DLD1 (cell line): ENCODE data around the gene CACNA1H.

Experiments
- in situ Hi-C: cut with HindIII; loops from 2 replicates; pipeline ENCODE4 v1.10.0; 2017; ENCODE audit warnings: low sequenced_read_pairs

The CACNA1H gene

DNA sequence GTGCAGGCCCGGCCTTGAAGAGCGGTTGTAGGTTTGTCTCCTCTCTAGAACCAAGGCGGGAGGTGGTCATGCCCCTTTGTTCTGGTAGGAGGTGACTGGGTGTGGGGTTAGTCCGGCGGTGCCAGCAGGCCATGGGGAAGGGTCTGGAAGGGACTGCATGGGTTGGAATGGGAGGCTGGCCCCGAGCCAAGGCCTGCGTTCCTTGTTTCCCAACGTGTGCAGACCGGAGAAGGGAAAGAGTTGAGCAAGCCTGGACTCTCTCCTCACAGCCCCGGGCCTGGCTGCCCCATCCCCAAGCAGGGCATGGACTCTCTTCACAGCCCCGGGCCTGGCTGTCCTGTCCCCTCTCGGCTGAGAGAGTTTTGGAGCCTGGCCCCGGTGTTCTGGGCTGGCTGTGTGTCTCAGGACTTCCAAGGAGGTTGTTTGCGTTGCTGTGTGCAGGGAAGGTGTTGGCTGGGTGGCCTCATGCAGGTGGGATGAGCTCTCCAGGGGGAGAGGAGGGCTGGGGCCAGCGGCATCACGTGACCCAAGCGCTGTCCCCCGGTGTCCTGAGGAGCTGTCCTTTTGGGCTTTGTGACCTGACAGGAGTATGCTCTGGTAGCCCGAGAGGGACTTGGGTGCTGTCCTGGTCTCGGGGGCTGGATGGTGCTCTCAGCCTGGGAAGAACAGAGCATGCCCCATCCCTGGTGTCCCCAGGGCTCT is 2.6 kb downstream of the CACNA1H start:
- in situ Hi-C loops = no loop called here

DNA sequence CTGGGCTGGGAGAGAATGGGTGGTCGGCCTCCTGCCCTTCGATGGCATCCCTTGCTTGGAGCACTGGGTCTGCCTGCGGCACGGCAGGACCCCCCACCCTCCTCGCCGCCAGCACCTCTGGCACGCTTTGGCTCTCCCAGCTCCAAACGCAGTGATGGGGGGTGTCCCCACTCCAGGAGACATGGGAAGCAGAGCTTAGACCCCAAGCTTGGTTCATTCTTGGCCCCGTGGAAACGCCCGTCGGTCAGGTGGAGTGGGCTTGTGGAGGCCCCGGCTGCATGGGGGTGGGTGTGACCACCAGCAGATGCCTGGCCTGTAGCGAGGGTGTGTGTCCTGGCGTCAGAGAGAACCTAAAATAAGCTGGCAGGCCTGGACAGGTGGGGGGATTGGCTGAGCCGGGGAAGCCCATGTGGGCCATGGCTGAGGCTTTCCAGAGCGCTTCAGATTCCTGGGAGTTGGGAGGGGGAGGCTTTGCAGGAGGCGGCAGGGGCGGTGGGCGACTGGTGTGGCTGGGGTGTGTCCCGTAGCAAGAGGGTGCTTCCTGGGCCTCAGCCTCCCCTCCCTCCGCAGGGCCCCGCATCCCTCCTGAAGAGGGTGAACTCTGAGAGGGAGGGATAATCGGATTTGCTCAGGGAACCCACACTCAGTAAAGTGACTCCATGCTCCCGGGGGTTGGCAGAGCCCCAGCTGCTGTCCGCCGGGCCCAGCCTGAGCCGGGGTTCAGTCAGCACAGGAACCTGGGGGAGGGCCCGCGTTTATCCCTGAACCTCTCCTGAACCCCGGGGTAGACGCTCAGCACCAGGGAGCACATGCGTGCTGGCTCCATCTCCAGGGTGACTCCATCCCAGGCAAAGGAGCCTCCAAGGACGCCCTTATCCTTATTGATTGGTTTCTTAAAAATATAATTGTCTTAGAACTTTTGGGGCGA is 3.4 kb downstream of the CACNA1H start:
- in situ Hi-C loops = no loop called here

DNA sequence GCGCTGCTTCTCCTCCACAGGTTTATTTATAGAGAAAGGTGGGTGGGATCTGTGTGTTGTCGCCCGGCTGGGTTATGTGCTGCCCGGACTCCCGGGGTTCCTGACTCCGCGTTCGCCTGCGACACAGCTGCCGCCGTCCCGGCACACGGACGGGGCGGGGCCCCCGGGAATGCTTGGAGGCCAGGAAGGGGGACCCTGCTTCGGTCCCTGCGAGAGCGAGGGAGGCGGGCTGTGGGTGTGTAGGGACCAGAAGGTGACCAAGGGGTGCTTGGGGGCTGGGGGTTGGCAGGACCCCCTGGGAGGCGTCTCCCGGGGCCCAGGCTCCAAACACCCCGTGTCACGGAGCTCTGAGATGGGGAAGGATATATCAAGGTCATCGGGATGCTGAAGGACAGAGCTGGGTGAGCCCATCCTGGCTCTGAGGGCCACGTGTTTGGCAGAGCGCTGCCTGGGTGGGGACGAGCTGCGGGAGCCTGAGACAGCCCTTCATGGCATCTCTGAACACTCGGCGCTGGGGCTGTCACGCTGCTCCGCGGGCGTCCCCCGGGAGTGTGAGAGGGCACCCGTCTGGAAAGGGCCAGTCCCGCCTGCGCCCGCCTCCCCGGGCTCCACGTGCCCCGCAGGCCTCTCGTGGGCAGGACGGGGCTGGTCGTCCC is 4.2 kb downstream of the CACNA1H start:
- in situ Hi-C loops = no loop called here

DNA sequence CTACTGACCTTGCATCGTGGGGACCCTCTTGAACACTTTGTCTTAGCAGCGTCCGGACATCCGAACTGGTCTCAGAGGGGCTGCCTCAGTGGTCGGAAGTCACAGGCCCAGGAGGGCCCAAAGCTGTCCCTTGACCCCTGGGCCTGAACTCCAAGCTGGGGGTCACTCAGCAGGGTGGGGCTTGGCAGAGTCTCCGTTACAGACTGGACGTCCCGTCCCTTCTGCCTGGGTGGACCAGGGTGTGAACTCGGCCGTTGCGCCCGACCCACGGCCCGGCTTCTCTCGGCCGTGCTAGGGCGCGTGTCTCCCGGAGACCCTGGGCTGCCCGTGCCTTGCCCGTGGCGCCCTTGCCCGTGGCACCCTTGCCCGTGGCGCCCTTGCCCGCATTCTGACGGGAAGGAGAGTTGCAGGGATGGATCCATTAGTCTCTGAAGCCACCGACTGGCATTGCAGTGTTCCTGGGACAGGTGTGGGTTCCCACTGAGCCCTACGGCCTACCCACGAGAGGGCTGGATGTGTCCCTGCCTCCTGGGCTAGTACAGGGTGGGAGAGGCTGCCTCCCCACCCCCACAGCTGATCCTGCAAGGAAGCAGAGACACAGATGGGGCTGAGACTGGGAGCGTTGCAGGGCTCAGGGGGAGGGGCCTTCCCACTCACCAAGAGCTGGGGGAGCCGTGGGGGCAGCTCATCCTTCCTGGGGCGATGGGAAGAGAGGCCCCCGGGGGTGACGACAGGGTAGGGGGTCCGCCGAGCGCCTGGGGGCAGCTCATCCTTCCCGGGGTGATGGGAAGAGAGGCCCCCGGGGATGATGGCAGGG is 4.9 kb downstream of the CACNA1H start:
- in situ Hi-C loops = no loop called here

- in situ Hi-C loops = no loop called here
These were observed 5.8 kb downstream of the CACNA1H start for GRCh38 chr16:1158456-1159324.

GRCh38 chr16:1159325-1159972 is 6.5 kb downstream of the CACNA1H start:
- in situ Hi-C loops = no loop called here

DNA sequence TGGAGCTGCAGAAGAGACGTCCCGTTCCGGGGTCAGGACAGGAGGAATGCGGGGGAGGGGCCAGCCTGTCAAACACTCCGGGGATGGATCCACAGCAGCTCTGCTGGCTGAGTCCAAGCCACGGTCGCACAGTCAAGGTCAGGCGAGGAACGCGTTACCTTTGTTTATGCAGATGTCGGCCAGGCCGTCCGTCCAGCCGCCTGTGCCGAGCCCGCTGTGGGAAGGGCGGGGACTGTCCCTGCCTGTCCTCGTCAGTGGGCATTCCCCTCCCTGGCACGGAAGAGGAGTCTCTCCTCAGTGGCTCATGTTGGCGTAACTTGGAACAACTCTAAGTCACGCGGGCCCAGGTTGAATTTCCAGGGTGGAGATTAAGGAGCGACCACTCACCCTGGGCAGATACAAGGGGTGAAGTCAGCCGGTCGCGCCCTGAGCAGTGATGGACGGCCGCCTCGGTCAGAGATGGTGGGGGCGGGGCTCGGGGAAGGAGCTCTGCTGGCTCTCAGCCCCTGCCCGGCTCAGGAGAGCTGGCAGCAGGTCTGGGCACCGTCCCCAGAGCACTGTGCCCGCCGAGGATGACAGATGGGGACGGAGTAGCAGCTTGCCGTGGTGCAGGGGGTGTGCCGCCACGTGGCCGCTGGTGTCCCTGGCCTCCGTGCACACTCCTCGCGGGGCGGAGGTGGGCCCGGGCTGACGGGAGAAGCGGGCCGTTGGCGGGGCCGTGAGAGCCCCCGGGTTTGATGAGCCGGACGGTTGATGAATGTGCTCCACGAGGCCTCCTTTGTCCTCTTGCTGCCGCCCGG is 7.3 kb downstream of the CACNA1H start:
- in situ Hi-C loops = no loop called here

DNA sequence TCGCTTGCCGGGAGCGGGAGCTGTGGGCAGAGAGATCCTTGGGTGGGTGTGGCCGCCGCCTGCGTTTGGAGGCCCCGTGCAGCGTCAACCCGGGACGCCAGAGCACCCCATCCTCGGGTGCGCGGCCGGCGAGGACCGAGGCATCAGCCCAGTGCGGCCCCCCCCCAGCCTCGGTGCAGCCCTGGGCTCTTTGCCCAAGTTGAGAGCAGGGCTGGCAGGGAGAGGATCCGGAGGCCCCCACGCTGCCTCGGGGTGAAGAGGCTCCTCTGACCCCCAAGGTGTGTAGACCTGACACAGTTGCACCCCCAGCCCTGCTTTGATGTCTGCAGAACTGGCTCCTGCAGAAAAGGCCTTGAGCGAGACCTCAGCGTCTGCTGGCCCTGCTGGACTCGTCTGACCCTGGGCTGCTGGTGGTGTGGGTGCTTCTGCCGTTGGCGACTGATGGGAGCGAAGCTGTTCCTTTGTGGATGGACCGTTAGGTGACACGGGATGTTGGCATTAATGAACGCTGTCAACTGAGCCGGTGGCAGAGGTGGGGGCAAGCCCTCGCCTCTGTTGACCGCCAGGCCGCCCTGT is 8.0 kb downstream of the CACNA1H start:
- in situ Hi-C loops = no loop called here

DNA sequence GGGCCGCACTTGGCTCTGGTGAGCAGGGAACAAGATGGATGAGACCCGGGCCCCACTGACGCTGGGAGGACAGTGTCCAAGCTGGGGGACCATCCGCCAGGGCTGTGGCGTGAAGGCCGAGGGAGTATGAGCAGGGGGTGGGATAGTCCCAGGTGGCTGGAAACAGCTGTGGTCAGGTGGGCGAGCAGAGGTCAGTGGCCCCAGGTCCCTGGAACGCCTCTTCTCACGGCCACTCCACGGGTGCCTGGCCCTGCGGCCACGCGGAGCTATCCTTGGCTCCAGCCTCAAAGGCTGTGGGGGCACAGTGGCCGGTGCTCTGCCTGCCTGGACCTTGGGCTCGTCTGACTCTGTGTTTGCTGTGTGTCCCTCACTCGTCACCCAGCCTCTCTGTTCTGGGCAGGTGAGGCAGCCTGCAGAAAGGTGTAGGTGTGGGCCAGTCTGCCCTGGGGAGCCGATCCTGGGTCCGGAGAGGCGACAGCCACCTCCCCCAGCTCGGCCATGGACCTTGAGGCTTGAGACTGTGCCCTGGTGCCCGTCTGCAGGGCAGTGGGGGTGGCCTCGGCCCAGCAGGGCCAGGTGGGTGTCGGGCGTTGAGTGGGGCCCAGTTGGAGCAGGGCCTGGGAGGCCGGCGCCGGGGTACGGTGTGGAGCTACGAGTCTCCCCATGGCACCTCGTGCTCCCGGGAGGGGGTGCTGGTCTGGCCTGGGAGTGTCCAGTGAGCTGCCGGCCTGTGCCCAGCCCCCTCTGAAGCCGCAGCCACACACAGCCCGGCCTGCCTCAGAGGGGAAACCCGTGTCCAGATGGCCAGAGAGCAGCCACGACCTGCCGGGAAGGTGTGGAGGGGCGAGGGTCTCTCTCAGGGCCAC is 10.0 kb downstream of the CACNA1H start:
- in situ Hi-C loops = no loop called here

DNA sequence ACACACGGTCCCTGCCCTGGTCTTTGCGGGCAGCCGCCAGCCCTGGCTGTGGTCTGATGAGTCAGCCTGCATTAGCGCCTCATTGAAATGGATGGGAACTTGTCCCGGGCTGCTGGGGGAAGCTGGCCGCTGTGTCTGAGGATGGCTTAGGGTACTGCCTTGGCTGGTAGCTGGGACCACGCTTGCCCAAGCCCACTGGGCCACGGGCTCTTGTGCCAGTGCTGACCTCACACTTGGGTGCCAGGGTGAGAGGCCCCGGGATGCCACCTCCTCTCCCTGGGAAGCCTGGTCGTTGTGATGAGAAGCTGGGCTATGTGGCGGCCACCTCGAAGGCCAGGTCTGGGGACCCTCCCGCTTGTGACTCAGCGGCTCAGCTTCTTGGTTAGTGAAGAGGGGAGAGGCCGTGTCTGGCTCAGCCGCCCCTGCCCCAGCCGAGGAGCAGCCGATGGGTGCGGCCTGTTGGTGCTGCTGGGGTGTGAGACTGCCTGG is 10.7 kb downstream of the CACNA1H start:
- in situ Hi-C loops = no loop called here

GRCh38 chr16:1164382-1164781 is 11.5 kb downstream of the CACNA1H start:
- in situ Hi-C loops = no loop called here

DNA sequence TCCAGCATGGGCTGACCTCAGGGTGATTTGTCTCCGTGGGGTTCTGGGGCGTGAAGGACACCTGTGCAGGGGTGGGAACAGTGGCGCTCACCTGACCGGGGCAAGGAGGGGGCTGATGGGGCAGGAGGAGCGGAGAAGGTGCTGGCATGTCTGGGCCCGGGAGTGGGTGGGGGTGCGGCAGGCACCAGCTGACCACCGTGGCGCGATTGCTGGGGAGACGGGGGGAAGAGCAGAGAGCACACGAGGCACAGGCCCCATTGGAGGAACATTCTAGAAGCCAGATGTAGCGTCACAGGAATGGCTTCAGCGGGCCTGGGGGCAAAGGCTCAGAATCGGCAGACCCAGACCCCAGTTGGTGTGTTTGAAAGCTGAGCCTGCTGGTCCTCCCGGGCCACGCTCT is 12.1 kb downstream of the CACNA1H start:
- in situ Hi-C loops = no loop called here

- in situ Hi-C loops = no loop called here
These were observed 12.6 kb downstream of the CACNA1H start for GRCh38 chr16:1165511-1165910.

DNA sequence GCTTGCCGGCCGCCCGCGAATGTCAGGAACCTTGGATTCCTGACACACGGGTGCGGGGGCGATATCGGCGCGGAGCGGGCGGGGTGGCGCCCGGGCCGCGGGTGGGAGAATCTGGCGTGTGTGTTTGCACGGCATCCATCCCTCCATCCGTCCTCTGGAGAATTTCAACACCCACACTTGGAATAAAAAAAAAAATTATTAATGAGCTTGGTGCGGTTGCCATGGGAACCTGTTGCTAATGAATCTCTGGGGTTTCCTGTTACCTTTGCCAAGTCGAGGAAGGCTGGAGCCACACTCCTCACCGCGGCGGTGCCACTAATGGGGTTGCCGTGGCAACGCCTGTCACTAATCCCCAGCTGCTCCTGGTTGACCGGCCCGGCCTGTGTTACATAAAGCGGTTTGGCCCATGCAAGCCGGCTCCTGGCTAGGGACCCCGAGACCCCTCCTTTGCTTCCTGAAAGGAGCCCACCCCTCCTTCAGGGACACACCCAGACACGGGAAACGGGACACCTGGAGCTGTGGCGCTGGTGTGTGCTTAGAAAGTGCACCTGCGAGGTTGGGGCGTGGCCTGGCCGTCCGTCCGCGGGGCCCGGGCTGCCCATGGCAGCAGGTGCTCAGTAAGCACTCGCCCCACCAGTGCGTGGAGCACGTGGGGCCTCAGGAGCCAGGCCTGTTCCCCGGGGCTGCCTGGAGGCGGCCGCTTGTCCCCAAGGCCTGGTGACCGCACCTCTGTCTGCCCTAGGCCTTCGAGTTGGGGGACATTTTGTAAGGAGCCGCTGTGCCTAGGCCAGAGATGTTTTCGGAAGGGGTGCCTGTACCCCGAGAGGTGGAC is 14.6 kb downstream of the CACNA1H start:
- in situ Hi-C loops = no loop called here

DNA sequence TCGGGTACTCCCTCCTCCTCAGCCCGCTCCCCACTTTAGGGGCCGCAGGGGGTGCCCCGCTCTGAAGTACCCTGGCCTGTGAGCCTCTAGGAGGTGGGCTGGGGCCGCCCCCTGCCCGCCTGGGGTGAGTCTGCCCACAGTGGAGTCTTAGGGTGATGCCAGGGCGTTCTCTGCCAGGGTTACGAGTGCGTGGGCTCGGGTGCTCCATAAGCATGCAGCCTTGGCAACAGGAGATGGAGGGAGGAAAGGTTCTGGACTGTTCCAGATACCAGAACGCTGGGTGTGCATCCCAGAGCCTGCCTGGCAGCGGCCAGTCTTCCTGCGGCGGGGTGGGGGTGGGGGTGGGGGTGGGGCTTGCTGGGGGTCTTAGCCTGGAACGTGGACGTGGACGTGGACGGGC is 15.9 kb downstream of the CACNA1H start:
- in situ Hi-C loops = no loop called here
